DMS114 treated with DMSO at 0.1 percent for 48 hours (cell line): ENCODE data around the gene SRSF1.

Experiments
- DNase-seq: peaks from one replicate; lab custom pipeline; 2025; ENCODE audit not compliant: unreplicated experiment; lab: John Stamatoyannopoulos, UW

SRSF1 gene

DNA sequence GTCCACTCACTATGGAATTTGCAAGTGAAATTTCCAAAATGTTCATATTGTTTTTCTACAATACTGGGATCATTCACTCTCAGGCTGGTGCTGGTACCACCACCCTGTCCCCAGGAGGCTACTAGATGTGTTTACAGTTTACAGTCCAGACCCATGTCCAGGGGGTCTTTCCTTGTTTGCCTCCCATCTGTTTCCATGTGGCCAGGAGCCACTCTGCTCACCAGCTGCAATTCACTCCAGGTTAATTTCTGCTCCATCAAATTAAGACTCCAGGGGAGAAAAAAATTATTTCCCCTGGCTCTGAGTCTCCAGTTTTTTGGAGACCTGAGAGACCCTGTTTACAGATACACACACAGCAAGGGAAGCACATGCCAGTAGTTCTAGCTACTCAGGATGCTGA, 12.5 kb upstream of the SRSF1 start:
- no peak for DNase-seq

GRCh38 chr17:58019039-58019438, 12.0 kb upstream of the SRSF1 start:
- DNase-seq = no peak

GRCh38 chr17:58010067-58010799, 3.2 kb upstream of the SRSF1 start:
- no peak for DNase-seq

DNA sequence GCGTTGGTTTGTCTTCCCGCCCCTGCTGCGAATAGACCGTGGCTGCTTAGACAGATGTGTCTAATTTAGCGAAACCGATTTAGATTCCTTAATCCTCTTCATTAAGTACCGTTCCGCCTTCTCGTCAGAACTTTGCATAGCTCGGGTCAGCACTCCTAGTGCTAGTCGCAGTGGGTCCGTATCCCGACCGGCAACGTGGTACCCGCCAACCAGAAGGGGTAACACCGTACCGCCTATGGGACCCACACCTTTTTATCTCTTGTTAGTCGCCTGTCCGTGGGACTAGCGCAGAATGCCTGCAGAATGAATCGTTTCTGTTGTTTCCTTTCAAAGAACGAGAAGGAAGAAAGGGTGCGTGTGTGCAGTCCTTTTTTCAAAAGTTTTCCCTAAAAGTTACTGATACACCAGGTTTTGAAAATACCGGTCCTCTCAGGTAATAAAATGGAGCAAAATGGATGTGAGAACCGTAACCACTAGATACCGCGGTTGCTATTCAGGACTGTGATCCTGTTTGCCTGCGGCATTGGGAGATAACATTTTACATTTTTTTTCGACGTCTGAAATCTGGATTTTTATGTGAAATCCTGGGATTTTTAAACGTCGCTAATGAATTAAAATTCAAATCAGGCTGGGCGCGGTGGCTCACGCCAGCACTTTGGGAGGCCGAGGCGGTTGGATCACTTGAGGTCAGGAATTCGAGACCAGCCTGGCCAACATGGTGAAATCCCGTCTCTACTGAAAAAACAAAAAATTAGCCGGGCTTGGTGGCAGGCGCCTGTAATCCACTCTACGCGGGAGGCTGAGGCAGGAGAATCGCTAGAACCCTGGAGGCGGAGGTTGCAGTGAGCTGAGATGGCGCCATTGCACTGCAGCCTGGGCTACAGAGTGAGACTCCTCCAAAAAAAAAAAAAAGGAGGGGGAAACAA, 998 bp upstream of the SRSF1 start:
- no peak for DNase-seq

GRCh38 chr17:58006560-58006923, 504 bp downstream of the SRSF1 start:
- peak; percentile 64 for DNase-seq

DNA sequence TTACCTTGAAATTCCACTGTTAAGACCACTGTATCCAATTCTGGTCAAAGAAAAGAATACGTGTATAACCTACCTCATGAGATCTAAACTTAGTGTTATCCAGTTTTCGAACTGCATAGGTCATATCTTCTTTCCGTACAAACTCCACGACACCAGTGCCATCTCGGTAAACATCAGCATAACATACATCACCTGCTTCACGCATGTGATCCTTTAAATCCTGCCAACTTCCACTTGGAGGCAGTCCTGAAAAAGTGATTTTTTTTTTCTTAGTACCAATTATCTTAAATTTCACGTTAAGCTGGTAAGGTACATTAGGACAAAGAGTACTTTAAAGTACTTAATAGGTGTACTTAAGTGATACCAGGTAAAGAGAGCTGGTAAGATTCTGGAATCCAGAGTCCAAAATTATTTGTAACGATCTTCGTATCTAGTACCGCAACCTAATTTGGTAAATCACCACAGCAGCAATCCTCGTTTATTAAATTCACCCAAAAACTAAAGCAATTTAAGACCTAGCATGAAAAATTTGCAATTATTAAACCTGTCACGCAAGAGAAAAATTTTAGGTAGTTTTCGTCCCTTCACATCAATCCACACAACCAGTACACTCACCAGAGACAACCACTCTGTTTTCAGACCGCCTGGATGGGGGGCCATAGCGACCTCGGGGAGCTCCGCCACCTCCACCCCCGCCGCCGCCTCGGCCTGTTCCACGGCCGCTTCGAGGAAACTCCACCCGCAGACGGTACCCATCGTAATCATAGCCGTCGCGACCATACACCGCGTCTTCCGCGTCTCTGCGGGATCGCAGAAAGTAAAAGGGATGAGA, 1.1 kb downstream of the SRSF1 start:
- no peak for DNase-seq

DNA sequence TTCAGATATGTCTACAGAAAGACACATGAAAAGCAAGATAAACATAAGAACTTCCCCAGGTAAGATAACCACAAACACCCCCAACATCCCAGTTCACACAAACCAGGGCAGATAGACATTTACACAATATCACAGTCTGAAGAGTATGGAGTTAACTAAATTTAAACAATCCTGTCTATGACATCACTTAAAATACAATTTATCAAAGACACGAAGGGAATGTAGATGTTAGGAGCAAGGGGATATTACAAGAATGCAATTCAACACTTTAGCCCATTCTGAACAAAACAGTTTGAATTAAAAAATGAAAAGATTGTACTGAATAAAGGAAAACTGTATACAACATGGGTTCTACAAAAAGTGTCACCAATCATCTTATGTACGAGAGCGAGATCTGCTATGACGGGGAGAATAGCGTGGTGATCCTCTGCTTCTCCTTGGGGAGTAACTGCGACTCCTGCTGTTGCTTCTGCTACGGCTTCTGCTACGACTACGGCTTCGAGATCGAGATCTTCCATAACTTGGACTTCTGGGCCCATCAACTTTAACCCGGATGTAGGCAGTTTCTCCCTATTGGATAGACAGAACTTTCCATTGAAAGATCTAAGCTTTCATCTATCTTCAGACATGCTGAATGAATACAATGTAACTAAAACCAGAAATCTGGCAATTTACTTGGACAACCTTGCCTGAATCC, 1.9 kb downstream of the SRSF1 start:
- DNase-seq = peak; percentile 62

GRCh38 chr17:58004060-58004459, 3.0 kb downstream of the SRSF1 start:
- DNase-seq = no peak

DNA sequence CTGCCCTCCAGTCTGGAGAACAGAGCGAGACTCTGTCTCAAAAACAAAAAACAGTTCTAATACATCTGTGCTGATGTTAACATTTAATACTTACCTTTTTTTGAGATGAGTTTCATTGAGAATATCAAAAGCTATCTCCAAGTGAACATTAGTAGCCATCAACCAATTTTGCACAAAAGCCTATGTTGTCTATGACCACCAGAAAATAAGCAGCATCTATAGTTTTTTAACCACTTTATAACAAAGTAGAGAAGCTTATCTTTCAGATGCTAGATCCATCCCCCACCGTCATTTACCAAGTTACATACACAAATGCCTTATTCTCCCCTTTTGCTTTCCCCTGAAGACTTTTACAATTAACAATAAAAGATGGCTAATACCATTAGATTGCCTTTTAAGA, 4.1 kb downstream of the SRSF1 start:
- no peak for DNase-seq

GRCh38 chr17:58002154-58002948, 4.7 kb downstream of the SRSF1 start:
- DNase-seq = peak; percentile 28

GRCh38 chr17:58001461-58002124, 5.5 kb downstream of the SRSF1 start:
- no peak for DNase-seq

GRCh38 chr17:57999496-58000017, 7.5 kb downstream of the SRSF1 start:
- DNase-seq = peak; percentile 79

DNA sequence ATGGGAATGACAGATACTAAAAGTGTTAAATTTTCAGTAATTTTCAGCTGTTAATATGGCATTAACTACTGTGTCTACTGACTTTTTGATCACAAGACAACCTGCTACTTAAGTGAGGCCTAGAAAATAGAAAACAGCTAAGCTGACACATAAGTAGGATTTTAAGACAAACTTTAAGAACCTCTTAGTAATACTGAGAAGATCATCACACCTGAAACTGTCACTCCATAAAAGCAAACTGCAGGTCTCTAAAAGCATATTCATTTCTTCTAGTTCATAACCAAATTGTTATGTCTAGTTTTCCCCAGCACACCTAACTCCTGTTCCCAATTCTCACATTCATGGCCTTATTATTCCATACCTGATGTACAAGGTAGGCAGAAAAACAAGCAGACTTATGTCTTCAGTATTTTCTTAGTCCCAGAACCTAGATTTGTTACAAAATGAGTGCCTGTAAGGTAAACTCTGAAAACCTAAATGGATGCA, 8.0 kb downstream of the SRSF1 start:
- DNase-seq = no peak

DNA sequence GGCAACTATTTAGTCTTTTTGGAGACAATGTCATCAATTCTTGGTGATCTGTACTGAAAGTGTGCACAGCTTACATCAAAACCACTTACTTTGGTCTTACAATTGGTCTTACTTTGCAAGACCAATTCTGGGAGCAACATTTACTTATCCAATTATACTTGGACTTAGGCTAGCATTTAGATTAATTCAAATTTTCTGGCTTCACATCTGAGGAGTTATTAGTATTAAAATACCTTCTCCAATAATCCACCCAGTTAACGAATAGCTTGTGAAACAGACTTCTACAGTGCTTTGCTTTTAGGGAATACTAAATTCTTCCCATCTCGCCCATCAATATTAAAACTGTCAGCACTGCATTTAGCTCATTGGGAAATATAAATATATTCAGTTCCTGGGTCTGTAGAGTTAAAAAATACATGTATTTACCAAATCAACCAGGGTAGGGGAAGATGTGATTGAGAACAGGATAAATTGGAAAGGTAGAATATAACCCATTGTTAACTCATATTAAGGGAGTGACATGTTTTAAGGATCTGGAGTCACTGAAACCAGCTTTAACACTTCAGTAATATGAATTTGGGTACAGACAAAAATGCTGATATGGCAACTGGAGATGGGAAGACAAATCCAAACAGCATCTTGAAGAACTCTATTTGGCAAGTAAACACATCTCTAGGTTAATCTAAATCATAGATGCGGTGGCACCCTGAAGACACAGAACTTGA, 9.8 kb downstream of the SRSF1 start:
- no peak for DNase-seq

DNA sequence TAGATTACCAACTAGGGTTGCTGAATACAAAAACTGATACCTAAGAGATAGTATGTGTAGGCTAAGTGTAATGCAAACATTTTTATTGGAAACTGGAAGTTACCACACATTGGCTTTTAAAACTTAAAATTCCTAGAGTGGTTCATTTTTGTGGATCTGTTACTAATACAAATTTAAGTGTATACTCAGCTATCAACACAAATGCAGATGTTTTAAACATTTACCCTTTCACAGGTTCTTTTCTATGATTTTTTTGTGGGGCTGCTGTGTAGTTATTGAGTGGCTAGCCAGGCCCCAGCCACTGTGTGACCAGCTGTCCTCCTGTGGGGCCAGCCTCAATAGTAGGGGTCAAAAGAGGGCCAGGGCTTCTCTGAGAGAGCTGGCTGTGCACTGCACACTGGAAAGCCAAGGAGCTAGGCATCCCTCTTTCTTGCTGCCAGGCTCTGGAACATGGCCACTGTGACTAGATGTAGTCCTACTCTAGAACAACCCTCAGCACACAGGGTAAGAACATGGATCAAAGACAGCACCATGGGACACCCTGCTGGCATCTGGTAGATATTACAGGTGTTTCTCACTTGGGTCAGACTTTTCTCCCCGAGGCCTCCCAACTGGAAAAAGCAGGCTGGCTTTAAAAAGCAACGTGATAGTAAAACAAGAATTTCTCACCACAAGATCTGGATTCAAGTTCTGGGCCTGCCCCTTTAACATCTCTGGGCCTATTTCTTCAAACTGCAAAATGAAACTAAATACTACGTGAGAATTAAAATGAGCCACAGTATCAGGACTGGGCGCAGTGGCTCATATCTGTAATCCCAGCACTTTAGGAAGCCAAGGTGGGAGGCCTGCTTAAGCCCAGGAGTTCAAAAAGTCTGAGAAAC, 11.7 kb downstream of the SRSF1 start:
- peak; percentile 57 for DNase-seq

- DNase-seq = no peak
These were observed 12.6 kb downstream of the SRSF1 start for GRCh38 chr17:57994436-57994835.
